Rectal smooth muscle tissue (tissue), 1 donor: ENCODE results near the gene SLX4.
"Not testable (repeated sequence)": the region's sequence is repeated elsewhere in the genome, so short reads cannot be mapped to it uniquely, and the experiment has no call there.

ENCODE experiments used
- H3K27ac ChIP-seq: one replicate; pipeline ENCODE4 v1.7.0; 2013; ENCODE audit warnings: low read depth, low read length, inconsistent platforms
- H3K27me3 ChIP-seq: one replicate; pipeline ENCODE4 v1.7.0; 2013; ENCODE audit warnings: low read length; ENCODE audit not compliant: control insufficient read depth, insufficient read depth
- H3K36me3 ChIP-seq: one replicate; pipeline ENCODE4 v1.7.0; 2013; ENCODE audit warnings: low read length; ENCODE audit not compliant: control insufficient read depth, insufficient read depth
- H3K4me1 ChIP-seq: one replicate; pipeline ENCODE4 v1.7.0; 2013; ENCODE audit warnings: low read length; ENCODE audit not compliant: control insufficient read depth, insufficient read depth
- H3K4me3 ChIP-seq: one replicate; pipeline ENCODE4 v1.7.0; 2013; ENCODE audit warnings: low read length
- H3K9ac ChIP-seq: one replicate; pipeline ENCODE4 v1.7.0; 2013; ENCODE audit warnings: low read length

Gene SLX4

GRCh38 chr16:3611146-3611975 lies at the start of gene SLX4:
SLX4 (minus strand) TSS chr16:3611606; CDS start chr16:3608964, 2,642 bp downstream.
- Histone ChIP-seq H3K27ac (peak within 1 kb of the TSS; percentile 72), H3K9ac (peak within 1 kb of the TSS; percentile 95), H3K27me3 (no peaks in the 10 kb centered on the region), H3K36me3 (no peaks in the 10 kb centered on the region), H3K4me3 (peak within 1 kb of the TSS; percentile 99), H3K4me1 (no peaks in the 10 kb centered on the region)

DNA sequence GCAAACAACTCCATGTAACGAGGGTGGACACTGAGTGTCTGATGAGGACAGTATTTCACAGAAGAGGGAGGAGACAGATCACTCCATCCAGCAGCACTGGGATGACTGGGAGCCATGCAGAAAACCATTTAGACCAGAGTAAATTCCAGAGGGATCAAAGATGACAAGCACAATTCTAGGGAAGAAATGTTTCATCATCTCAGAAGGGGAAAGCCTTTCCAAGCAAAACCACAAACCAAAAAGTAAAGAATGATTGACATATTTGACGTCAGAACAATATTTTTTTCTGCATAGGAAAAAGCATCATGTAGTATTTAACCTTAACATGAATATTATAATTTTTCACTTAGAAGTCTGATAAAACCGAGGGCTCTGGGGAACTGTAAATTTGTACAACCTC lies 47.8 kb upstream of the SLX4 start:
- Histone ChIP-seq H3K36me3 (peaks cover 28% of the 10 kb centered on the region), H3K27ac (no peak overlapping the region)

DNA sequence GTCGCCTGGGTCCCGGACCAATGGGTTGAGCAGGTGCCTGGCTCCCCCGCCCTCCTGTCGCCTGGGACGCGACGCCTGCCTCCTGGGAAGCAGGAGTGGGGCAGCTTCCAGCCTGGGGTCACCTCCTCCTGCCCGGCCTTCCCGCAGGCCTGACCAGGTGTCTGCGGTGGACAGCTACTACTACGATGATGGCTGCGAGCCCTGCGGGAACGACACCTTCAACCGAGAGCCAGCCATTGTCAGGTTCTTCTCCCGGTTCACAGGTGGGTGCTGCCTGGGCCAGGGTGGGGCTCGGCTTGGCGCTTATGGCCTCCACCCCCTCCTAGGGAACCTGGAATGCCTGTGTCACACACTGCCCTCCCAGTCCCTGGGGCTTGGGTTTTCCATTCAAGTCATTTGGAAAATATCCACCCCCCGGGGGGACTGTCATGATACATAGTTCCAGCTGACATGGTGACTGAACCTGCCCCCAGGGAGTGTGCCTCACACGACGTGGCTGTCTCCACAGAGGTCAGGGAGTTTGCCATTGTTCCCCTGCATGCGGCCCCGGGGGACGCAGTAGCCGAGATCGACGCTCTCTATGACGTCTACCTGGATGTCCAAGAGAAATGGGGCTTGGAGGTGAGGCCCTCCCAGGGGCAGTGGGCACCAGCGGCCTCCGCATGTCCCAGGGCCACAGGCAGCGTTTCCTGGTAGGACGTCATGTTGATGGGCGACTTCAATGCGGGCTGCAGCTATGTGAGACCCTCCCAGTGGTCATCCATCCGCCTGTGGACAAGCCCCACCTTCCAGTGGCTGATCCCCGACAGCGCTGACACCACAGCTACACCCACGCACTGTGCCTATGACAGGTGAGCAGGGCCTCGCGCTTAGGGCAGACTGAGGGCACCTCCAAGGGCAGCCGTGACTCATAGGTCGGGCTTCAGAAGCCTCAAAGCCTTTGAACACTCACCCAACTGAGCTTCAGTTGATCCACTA lies 45.4 kb upstream of the SLX4 start:
- peaks cover 15% of the 10 kb centered on the region for H3K36me3 ChIP-seq
- no peaks in the 10 kb centered on the region for H3K27me3 ChIP-seq
- no peak overlapping the region for H3K4me3 ChIP-seq
- H3K9ac ChIP-seq: no peak overlapping the region
- H3K4me1 ChIP-seq: no peaks in the 10 kb centered on the region
- H3K27ac ChIP-seq: no peak overlapping the region

More for the DNA sequence above, 47.8 kb upstream of the SLX4 start:
- Histone ChIP-seq H3K4me1 (no peaks in the 10 kb centered on the region), H3K9ac (no peak overlapping the region), H3K27me3 (no peaks in the 10 kb centered on the region), H3K4me3 (no peak overlapping the region)

DNA sequence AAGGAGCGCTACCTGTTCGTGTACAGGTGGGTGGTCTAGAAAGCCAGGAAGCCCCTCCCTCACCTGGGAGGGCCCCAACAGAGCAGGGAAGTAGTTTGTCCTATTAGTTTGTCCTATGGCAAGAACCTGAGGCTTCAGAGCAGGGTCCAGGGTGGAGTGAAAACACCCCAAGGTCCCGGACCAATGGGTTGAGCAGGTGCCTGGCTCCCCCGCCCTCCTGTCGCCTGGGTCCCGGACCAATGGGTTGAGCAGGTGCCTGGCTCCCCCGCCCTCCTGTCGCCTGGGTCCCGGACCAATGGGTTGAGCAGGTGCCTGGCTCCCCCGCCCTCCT lies 44.7 kb upstream of the SLX4 start:
- not testable (repeated sequence) for H3K27me3 ChIP-seq, H3K4me1 ChIP-seq, H3K9ac ChIP-seq, H3K27ac ChIP-seq, H3K4me3 ChIP-seq
- H3K36me3 ChIP-seq: peaks cover 14% of the 10 kb centered on the region

DNA sequence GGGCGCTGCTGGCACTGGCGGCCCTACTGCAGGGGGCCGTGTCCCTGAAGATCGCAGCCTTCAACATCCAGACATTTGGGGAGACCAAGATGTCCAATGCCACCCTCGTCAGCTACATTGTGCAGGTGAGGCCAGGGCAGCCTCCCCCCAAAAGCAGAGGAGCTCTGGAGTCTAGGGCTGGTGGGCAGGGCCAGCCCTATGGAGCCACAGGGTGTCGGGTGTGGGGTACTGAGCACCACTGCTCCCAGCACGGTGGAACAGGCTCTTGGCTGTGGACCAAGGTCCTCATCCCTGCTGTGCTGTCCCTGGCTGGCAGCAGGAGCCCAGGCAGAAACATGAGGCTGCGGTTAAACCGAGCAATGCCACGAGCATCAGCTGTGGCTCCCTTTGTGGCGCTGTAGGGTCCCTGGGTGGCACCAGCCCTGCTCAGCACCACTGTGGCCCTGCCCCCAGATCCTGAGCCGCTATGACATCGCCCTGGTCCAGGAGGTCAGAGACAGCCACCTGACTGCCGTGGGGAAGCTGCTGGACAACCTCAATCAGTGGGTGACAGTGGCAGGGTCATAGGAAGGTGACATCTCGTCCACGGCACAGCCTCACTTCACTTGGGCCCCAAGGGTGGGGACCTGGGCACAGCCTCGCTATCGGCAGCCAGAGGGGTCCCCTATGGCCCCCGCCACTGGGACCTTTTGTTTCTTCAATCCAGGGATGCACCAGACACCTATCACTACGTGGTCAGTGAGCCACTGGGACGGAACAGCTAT lies 44.2 kb upstream of the SLX4 start:
- Histone ChIP-seq H3K27ac (no peak overlapping the region), H3K36me3 (peaks cover 14% of the 10 kb centered on the region), H3K4me1 (no peaks in the 10 kb centered on the region), H3K9ac (no peak overlapping the region), H3K27me3 (no peaks in the 10 kb centered on the region), H3K4me3 (no peak overlapping the region)

GRCh38 chr16:3655030-3655395 lies 43.6 kb upstream of the SLX4 start:
- Histone ChIP-seq H3K4me3 (no peak overlapping the region), H3K27ac (no peak overlapping the region), H3K9ac (no peak overlapping the region)

DNA sequence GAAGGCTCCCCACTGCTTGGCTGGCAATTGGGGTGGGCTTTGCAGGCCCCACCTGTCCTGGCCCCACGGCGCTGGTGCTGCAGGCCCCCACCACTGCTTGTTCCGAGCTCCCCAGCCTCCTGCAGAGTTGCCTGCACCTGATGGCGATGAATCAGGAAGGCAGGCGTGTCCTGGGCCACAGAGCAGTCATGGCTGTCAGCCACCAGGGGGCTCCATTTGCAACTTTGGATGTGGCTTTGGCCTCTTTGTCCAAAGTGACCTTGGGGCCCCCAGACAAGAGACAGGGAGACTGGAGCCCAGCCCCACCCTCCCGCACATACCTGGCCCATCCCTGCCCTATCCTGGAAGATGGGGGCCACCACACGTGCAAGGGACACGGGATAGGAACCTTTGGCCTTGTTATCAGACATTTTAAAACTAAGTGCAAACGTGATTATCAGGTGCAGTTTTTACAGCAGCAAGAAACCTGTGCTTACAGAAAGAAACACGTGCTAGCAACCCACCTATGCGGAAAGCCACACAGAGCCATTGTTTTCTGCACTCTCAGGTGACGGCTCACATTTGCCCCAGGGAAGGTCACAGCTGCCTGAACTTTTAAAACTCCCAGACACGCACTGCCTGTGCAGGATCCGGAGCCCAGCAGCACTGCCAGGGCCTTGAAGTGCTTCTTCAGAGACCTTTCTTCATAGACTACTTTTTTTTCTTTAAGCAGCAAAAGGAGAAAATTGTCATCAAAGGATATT lies 43.0 kb upstream of the SLX4 start, which contains the start of gene DNASE1:
Gene DNASE1, plus strand, starts transcription at position 443 of the 743 bp plus-strand sequence. CDS start 683 bp downstream, outside the sequence.
- Histone ChIP-seq H3K36me3 (peaks cover 11% of the 10 kb centered on the region), H3K4me1 (no peaks in the 10 kb centered on the region), H3K27me3 (no peaks in the 10 kb centered on the region), H3K4me3 (no peak within 1 kb of the TSS), H3K27ac (no peak within 1 kb of the TSS), H3K9ac (no peak within 1 kb of the TSS)

More at GRCh38 chr16:3655030-3655395, 43.6 kb upstream of the SLX4 start:
- Histone ChIP-seq H3K27me3 (no peaks in the 10 kb centered on the region), H3K4me1 (no peaks in the 10 kb centered on the region), H3K36me3 (peaks cover 11% of the 10 kb centered on the region)

GRCh38 chr16:3652373-3653195 lies 41.2 kb upstream of the SLX4 start:
- H3K4me3 ChIP-seq: no peak overlapping the region
- no peak overlapping the region for H3K27ac ChIP-seq
- no peaks in the 10 kb centered on the region for H3K4me1 ChIP-seq
- no peaks in the 10 kb centered on the region for H3K27me3 ChIP-seq
- H3K36me3 ChIP-seq: peaks cover 7% of the 10 kb centered on the region
- no peak overlapping the region for H3K9ac ChIP-seq

GRCh38 chr16:3651461-3652372 lies 40.3 kb upstream of the SLX4 start:
- Histone ChIP-seq H3K27ac (no peak overlapping the region), H3K4me3 (no peak overlapping the region), H3K36me3 (peaks cover 3% of the 10 kb centered on the region), H3K4me1 (no peaks in the 10 kb centered on the region), H3K9ac (no peak overlapping the region), H3K27me3 (no peaks in the 10 kb centered on the region)

GRCh38 chr16:3650631-3651265 lies 39.3 kb upstream of the SLX4 start:
- peaks cover 3% of the 10 kb centered on the region for H3K36me3 ChIP-seq
- no peaks in the 10 kb centered on the region for H3K4me1 ChIP-seq
- H3K4me3 ChIP-seq: no peak overlapping the region
- no peak overlapping the region for H3K27ac ChIP-seq
- no peaks in the 10 kb centered on the region for H3K27me3 ChIP-seq
- H3K9ac ChIP-seq: no peak overlapping the region
